ENCODE data around the gene ALG2. TPM values are rescaled to one million over a fixed set of nuclear protein-coding genes. Genes with fewer than 3 reads are reported as not detected.

ALG2 gene
- total RNA-seq, 1 experiment from 2014 or later, result 30.1 TPM

DNA sequence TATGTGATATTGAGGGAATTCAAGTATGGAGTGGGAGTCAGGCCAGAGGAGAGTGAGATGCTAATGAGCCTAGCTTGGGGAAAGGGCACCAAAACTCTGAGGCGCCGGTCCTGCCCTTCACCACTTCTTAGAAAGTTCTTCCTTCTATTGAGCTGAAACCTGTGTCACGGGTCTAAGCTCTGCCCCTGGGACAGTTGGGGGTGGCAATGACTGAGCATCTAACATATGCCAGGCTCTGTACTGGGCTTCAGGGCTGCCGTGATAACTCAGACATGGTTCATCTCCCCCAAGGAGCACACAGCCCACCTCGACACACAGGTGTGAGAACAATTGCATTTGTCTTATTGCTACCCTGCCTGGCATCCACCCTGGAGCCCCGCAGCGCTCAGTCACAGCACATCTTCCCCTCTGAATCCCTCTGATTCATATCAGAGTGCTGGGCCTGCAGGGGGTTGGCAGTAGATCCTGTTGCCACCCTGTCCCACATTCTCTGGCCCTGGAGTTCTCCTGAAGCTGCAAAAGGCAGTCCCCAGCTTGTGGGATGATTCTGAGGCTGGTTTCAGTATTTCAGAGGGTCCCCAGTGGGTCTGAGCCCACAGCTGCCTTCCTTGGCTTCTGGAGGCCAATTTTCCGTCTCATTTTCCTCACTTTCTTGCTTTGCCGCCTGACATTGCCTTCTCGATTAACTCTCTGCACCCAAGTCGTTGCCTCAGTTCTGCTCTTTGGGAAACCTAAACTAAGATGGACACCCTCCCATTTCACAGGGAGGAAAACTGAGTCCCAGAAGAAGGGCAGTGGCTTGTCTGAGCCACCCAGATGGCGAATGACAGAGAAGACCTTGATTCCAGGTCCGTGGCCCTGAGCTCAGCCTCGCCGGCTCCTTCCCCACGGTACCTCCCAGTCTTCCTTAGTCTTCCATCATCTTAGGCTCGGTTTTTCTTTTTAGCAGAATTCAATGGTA lies 42.5 kb downstream of the ALG2 start:
- H3K27ac ChIP-seq (ENCODE audit: low read depth, low read length, poor library complexity, severe bottlenecking), result no peak overlapping the region
- H3K4me3 ChIP-seq (ENCODE audit: low read depth, low read length, poor library complexity, severe bottlenecking), result no peak overlapping the region
- no peaks in the 10 kb centered on the region for H3K4me1 ChIP-seq (ENCODE audit: insufficient read depth, low read length, poor library complexity, severe bottlenecking)
- ChIA-PET CTCF (no interaction called here), POLR2A (ENCODE audit: low non-redundant PET) (no interaction called here)
- no TSS peak for BruUV-seq (replicated peaks)
- intact Hi-C loops (cut with micrococcal nuclease; ENCODE audit: unreplicated experiment), result no loop called here
- H3K9me3 ChIP-seq (ENCODE audit: low read depth, low read length, poor library complexity, severe bottlenecking), result no peaks in the 10 kb centered on the region
- H3K27me3 ChIP-seq (replicated peaks; ENCODE audit: insufficient read depth, low read depth, low read length, poor library complexity), result no peaks in the 10 kb centered on the region
- DNase-seq (ENCODE audit: low spot score), result no peak
- TF ChIP-seq, protein P1, sequence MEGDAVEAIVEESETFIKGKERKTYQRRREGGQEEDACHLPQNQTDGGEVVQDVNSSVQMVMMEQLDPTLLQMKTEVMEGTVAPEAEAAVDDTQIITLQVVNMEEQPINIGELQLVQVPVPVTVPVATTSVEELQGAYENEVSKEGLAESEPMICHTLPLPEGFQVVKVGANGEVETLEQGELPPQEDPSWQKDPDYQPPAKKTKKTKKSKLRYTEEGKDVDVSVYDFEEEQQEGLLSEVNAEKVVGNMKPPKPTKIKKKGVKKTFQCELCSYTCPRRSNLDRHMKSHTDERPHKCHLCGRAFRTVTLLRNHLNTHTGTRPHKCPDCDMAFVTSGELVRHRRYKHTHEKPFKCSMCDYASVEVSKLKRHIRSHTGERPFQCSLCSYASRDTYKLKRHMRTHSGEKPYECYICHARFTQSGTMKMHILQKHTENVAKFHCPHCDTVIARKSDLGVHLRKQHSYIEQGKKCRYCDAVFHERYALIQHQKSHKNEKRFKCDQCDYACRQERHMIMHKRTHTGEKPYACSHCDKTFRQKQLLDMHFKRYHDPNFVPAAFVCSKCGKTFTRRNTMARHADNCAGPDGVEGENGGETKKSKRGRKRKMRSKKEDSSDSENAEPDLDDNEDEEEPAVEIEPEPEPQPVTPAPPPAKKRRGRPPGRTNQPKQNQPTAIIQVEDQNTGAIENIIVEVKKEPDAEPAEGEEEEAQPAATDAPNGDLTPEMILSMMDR (conservative IDR thresholded peaks at IDR 0.05; ENCODE audit: low read depth, low read length), result no peak
- TF ChIP-seq EZH2 (IDR thresholded peaks at IDR 0.05; ENCODE audit: borderline replicate concordance, low read depth, low read length, poor library complexity, severe bottlenecking), result no peak
- no peaks in the 10 kb centered on the region for H3K36me3 ChIP-seq (ENCODE audit: insufficient read depth, low read length, poor library complexity, severe bottlenecking)

DNA sequence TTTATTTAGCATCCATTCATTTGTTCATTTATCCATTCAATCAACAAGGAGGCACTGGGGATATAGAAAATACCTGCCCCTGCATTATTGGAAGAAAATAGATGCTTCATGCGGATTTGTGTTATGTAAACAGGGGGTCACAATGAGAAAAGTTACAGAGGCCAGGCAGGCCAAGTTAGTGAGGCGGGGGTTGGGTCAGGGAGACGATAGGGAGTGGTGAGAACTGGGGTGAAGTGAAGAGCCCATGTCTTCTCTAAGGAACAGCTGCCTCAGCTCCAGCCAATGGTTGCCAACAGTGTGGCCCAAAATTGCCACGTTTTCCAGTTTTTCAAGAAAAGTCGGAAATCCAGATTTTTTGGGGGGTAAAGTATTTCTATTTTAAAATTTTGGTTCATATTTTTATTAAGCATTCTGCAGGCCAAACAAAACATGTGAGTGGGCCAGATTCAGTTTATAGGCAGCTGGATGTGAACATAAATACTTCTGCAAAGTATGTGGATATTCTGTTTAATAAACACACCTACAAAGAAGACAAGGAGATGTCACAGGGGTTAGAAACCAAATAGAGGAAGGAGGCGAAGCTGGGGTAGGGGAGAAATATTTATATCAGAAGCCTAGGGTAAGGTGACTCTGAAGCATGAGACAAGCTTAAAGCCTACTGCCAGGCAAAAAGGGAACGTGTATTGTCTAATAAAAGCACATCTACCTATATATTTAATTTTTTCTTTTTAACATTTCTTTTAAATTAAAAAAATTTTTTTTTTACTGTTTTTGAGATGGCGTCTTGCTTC lies 44.0 kb downstream of the ALG2 start:
- no TSS peak for BruUV-seq (replicated peaks)
- no peak for DNase-seq (ENCODE audit: low spot score)
- H3K4me3 ChIP-seq (ENCODE audit: low read depth, low read length, poor library complexity, severe bottlenecking), result no peak overlapping the region
- no peak overlapping the region for H3K27ac ChIP-seq (ENCODE audit: low read depth, low read length, poor library complexity, severe bottlenecking)
- no peaks in the 10 kb centered on the region for H3K4me1 ChIP-seq (ENCODE audit: insufficient read depth, low read length, poor library complexity, severe bottlenecking)
- no peaks in the 10 kb centered on the region for H3K36me3 ChIP-seq (ENCODE audit: insufficient read depth, low read length, poor library complexity, severe bottlenecking)
- intact Hi-C loops (cut with micrococcal nuclease; ENCODE audit: unreplicated experiment), result no loop called here
- H3K9me3 ChIP-seq (ENCODE audit: low read depth, low read length, poor library complexity, severe bottlenecking), result no peaks in the 10 kb centered on the region
- no peaks in the 10 kb centered on the region for H3K27me3 ChIP-seq (replicated peaks; ENCODE audit: insufficient read depth, low read depth, low read length, poor library complexity)
- CTCF ChIA-PET, result no interaction called here
- TF ChIP-seq EZH2 (IDR thresholded peaks at IDR 0.05; ENCODE audit: borderline replicate concordance, low read depth, low read length, poor library complexity, severe bottlenecking), result no peak
- TF ChIP-seq, protein P1 (conservative IDR thresholded peaks at IDR 0.05; ENCODE audit: low read depth, low read length), result no peak
- POLR2A ChIA-PET (ENCODE audit: low non-redundant PET), result no interaction called here

DNA sequence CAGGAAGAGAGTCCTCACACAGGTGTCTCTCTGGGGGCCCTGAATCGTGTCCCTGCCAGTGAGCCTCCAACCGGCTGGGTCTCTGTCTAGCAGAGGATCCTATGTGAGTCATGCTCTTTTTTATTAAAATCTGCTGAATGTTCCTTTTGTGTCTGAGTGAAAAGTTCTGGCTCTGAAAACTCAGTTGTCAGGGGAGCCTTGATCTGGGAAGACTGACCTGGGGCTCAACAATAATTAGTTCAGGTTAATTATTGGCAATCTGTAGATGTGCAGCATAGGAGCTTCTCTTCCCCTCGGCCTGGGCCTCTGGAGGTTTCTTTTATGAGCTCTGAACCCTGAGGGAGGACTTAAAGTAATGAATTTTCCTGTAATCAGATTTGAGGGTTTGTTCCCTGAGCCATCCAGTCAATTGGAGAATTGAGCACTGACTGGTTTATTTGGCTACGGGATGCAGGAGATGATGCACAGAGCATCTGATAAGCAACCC lies 45.2 kb downstream of the ALG2 start:
- Histone ChIP-seq H3K36me3 (ENCODE audit: insufficient read depth, low read length, poor library complexity, severe bottlenecking) (no peaks in the 10 kb centered on the region), H3K4me3 (ENCODE audit: low read depth, low read length, poor library complexity, severe bottlenecking) (no peak overlapping the region), H3K9me3 (ENCODE audit: low read depth, low read length, poor library complexity, severe bottlenecking) (no peaks in the 10 kb centered on the region), H3K27me3 (replicated peaks; ENCODE audit: insufficient read depth, low read depth, low read length, poor library complexity) (no peaks in the 10 kb centered on the region), H3K4me1 (ENCODE audit: insufficient read depth, low read length, poor library complexity, severe bottlenecking) (no peaks in the 10 kb centered on the region), H3K27ac (ENCODE audit: low read depth, low read length, poor library complexity, severe bottlenecking) (no peak overlapping the region)
- CTCF ChIA-PET, result no interaction called here
- BruUV-seq (replicated peaks), result no TSS peak
- no peak for DNase-seq (ENCODE audit: low spot score)
- intact Hi-C loops (cut with micrococcal nuclease; ENCODE audit: unreplicated experiment), result no loop called here
- TF ChIP-seq, protein P1 (conservative IDR thresholded peaks at IDR 0.05; ENCODE audit: low read depth, low read length), result no peak
- no peak for TF ChIP-seq EZH2 (IDR thresholded peaks at IDR 0.05; ENCODE audit: borderline replicate concordance, low read depth, low read length, poor library complexity, severe bottlenecking)
- POLR2A ChIA-PET (ENCODE audit: low non-redundant PET), result no interaction called here
